Hematopoietic multipotent progenitor cell treated with erythropoietin and hydrocortisone succinate and interleukin-3 and kit ligand, for 4 days (in vitro differentiated cells): ENCODE measurements around the gene TRIM59.

Source experiments
- DNase-seq: peaks from one replicate; pipeline ENCODE4 v3.0.0-alpha.2; 2015

Gene TRIM59

GRCh38 chr3:160401291-160402095 lies 48.1 kb downstream of the TRIM59 start:
- DNase-seq, result peak; percentile 85

DNA sequence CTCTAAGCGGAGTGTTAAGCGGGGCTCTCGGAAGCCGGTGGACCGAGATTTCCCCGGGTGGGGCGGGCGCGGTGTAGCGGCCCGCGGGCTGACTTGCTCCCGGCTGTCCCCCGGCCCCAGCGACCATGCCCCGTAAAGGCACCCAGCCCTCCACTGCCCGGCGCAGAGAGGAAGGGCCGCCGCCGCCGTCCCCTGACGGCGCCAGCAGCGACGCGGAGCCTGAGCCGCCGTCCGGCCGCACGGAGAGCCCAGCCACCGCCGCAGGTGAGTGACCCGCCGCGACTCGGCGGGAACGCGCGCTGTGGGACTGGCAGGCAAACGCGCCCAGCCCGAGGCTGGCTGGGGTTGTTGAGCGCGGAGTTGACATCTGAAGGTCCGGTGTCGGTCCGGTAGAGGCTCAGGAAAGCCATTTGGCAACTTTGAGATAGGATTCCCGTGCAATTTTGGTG lies 48.9 kb downstream of the TRIM59 start:
- DNase-seq, result peak; percentile 31

DNA sequence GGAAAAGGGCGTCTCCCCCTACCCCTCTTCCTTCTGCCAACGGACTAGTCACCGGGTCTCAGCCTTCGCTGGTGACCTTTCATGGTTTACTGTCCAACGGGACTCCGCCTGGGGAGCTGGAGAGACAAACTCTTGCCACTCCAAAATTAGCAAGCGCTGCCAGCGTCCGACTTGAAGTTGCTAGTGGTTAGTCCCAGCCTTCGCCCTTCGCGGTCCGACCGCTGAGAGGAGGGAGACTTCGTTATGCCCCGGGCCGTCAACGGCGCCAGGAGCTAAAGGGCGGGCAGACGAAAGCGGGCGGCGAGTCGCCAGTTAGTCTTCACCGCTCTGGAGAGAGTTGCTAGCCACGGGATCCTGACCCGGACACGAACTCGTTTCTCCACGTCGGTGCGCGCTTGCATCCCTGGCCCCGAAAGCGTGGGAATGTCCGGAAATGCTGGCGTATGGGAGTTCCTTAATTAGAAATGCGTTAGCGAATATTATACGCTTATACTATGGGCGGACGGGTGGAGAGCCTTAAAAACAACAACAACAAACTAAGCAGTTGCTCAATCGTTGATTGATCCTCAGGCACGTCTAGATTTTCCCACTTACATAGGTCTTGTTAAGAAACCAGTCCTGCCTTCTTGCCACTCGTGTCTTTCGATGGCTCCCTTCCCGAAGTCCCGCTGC lies 49.4 kb downstream of the TRIM59 start:
- DNase-seq, result peak; percentile 57

- DNase-seq, result peak; percentile 98
Observed at GRCh38 chr3:160399125-160400029, 50.2 kb downstream of the TRIM59 start, which contains the start of the genes IFT80 and SMC4. IFT80 (minus strand) TSS chr3:160399225; CDS start chr3:160384600, 14,625 bp downstream. SMC4 (plus strand) TSS chr3:160399650; CDS start chr3:160400827, 1,177 bp downstream.

DNA sequence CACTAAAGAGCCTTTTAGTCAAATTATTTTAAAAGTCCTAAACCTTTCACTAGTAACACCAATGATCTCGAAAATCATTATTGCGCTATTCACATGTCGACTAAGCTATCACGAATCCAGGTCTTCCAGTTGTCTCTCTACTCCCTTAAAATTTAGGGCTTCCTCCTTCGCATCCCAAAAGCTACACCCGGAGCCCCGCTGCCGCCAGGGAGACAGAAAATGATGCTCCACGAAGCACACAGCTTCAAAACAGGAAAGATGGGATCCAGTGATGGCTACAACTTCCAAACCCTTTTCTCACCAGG lies 50.8 kb downstream of the TRIM59 start:
- no peak for DNase-seq

GRCh38 chr3:160395297-160395696 lies 54.3 kb downstream of the TRIM59 start:
- peak; percentile 24 for DNase-seq

GRCh38 chr3:160394009-160394392 lies 55.6 kb downstream of the TRIM59 start:
- DNase-seq, result peak; percentile 49

DNA sequence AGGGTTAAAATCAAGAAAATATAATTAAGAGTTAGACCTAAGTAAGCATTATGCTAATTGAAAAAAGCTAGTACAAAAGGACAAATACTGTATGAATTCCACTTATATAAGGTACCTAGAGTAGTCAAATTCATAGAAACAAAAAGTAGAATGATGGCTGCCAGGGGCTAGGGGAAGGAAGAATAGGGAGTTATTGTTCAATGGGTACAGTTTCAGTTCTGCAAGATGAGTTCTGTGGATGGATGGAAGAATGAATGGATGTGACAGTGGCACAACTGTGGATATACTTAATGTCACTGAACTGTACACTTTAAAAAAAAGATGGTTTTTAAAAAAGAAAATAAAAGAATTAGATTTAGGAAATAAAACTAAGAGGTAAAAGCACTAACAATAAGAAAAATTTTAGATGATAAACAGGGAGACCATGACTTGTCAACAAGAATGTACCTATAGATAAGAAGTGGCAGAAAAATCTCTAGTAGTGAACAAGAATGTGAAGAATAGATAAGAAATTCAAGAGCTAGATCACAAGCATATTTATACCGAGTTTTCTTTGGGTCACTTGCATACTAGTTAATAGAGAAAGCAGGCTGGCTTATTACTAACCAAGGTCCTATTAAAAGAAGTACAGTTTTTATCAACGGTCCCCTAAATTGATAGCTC lies 56.1 kb downstream of the TRIM59 start:
- peak; percentile 70 for DNase-seq

- no peak for DNase-seq
Observed at GRCh38 chr3:160392798-160393197, 56.8 kb downstream of the TRIM59 start.

DNA sequence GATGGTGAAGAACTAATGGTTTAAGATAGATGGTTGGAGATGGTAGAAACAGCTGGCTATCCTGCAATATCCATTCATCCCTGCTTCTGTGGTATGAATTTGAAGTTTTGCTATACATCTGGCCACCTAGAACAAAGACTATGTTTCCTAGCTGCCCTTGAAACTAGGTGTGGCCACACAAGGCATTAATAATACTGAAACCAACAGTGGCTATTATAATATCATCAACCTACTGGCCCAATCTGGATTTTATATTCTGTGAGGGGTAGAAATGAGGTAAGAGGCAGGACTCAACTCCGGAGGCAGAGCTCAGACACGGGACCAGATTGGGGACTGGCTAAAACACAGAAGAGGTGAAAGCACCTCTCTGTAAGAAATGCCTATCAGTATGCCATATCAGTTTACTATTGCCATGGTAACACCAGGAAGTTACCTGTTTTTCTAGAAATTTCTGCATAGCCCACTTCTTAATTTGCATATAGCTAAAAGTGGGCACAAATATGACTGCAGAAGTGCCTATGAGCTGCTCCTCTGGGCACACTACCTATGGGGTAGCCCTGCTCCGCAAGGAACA lies 58.9 kb downstream of the TRIM59 start:
- no peak for DNase-seq
